IPS-18a (cell line): Measurements from ENCODE around the gene MYH16.
"Not testable (repeated sequence)": the region's sequence is repeated elsewhere in the genome, so short reads cannot be mapped to it uniquely, and the experiment has no call there.

Source experiments
- H3K27ac ChIP-seq: one replicate; pipeline ENCODE4 v1.5.1; 2013; ENCODE audit warnings: low read length
- H3K27me3 ChIP-seq: one replicate; pipeline ENCODE4 v1.6.1; 2013; ENCODE audit warnings: mild to moderate bottlenecking, low read length; ENCODE audit not compliant: control insufficient read depth, insufficient read depth
- H3K36me3 ChIP-seq: one replicate; pipeline ENCODE4 v1.6.1; 2013; ENCODE audit warnings: low read depth, low read length; ENCODE audit not compliant: control insufficient read depth
- H3K4me1 ChIP-seq: one replicate; pipeline ENCODE4 v1.6.1; 2013; ENCODE audit warnings: low read depth, low read length; ENCODE audit not compliant: control insufficient read depth
- H3K4me3 ChIP-seq: one replicate; pipeline ENCODE4 v1.5.1; 2013; ENCODE audit warnings: low read length
- H3K9ac ChIP-seq: one replicate; pipeline ENCODE4 v1.6.1; 2013; ENCODE audit warnings: mild to moderate bottlenecking, low read length, moderate library complexity
- H3K9me3 ChIP-seq: one replicate; pipeline ENCODE4 v1.6.1; 2013; ENCODE audit warnings: low read depth, low read length; ENCODE audit not compliant: control insufficient read depth

The MYH16 gene

GRCh38 chr7:99326408-99326782 lies 53.8 kb downstream of the MYH16 start:
- H3K27ac ChIP-seq, result no peak overlapping the region
- H3K27me3 ChIP-seq, result no peaks in the 10 kb centered on the region
- no peaks in the 10 kb centered on the region for H3K36me3 ChIP-seq
- H3K9ac ChIP-seq, result peak overlapping the region; percentile 96
- no peaks in the 10 kb centered on the region for H3K9me3 ChIP-seq
- peaks cover 4% of the 10 kb centered on the region for H3K4me1 ChIP-seq
- H3K4me3 ChIP-seq, result peak overlapping the region; percentile 97

- not testable (repeated sequence) for H3K4me3 ChIP-seq, H3K27ac ChIP-seq
Observed at GRCh38 chr7:99330314-99330961, 57.8 kb downstream of the MYH16 start.

GRCh38 chr7:99331002-99331401 lies 58.4 kb downstream of the MYH16 start:
- H3K27ac ChIP-seq, result no peak overlapping the region
- H3K36me3 ChIP-seq, result peaks cover 13% of the 10 kb centered on the region

More at GRCh38 chr7:99330314-99330961, 57.8 kb downstream of the MYH16 start:
- peaks cover 12% of the 10 kb centered on the region for H3K36me3 ChIP-seq
- H3K9ac ChIP-seq, H3K9me3 ChIP-seq, H3K27me3 ChIP-seq, H3K4me1 ChIP-seq: not testable (repeated sequence)

GRCh38 chr7:99339595-99339994 lies 67.0 kb downstream of the MYH16 start:
- H3K9me3 ChIP-seq, result no peaks in the 10 kb centered on the region
- H3K27ac ChIP-seq, result no peak overlapping the region
- H3K36me3 ChIP-seq, result peaks cover 43% of the 10 kb centered on the region
- no peaks in the 10 kb centered on the region for H3K4me1 ChIP-seq
- no peak overlapping the region for H3K9ac ChIP-seq
- H3K4me3 ChIP-seq, result no peak overlapping the region
- no peaks in the 10 kb centered on the region for H3K27me3 ChIP-seq

More at GRCh38 chr7:99331002-99331401, 58.4 kb downstream of the MYH16 start:
- Histone ChIP-seq H3K27me3 (no peaks in the 10 kb centered on the region), H3K4me3 (no peak overlapping the region), H3K4me1 (peaks cover 4% of the 10 kb centered on the region), H3K9ac (no peak overlapping the region), H3K9me3 (no peaks in the 10 kb centered on the region)

DNA sequence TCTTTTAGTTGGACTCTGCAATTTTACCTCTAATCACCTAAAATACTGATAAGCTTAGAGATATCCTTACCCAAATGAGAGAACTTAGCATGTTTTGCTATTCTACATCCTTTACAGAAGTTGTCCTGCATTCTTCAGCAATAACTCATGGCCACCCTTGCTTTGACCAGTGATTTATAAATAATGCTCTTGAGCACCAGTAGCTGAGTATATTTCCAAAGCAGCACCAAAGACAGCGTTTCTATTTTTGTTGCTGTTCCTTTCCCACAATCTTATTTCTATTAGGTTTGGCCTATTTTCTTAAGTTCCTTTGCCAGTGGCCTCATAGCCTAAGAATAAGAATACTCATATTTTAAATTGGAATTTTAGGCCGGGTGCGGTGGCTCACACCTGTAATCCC lies 68.0 kb downstream of the MYH16 start:
- Histone ChIP-seq H3K4me3 (no peak overlapping the region), H3K9ac (no peak overlapping the region), H3K27me3 (no peaks in the 10 kb centered on the region), H3K27ac (no peak overlapping the region), H3K4me1 (no peaks in the 10 kb centered on the region), H3K9me3 (no peaks in the 10 kb centered on the region), H3K36me3 (peaks cover 38% of the 10 kb centered on the region)

GRCh38 chr7:99344061-99344647 lies 71.5 kb downstream of the MYH16 start:
- H3K27ac ChIP-seq, result no peak overlapping the region
- H3K27me3 ChIP-seq, result no peaks in the 10 kb centered on the region
- peaks cover 32% of the 10 kb centered on the region for H3K36me3 ChIP-seq
- H3K4me3 ChIP-seq, result no peak overlapping the region
- H3K9me3 ChIP-seq, result no peaks in the 10 kb centered on the region
- H3K9ac ChIP-seq, result no peak overlapping the region
- H3K4me1 ChIP-seq, result no peaks in the 10 kb centered on the region

GRCh38 chr7:99350641-99351040 lies 78.0 kb downstream of the MYH16 start:
- H3K27me3 ChIP-seq, H3K4me1 ChIP-seq, H3K4me3 ChIP-seq, H3K27ac ChIP-seq, H3K9me3 ChIP-seq, H3K9ac ChIP-seq: not testable (repeated sequence)
- H3K36me3 ChIP-seq, result peaks cover 23% of the 10 kb centered on the region

DNA sequence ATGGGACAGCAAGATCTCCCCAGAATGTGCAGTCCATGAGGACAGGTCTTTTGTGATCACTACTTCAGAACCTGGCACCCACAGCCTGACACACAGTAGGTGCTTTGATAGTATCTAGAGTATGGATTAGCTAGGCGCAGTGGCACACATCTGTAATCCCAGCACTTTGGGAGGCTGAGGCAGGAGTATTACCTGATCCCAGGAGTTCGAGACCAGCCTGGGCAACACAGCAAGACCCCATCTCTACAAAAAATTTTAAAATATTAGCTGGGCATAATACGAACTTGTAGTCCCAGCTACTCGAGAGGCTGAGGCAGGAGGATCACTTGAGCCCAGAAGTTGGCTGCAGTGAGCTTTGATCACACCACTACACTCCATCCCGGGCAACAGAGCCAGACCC lies 79.6 kb downstream of the MYH16 start:
- Histone ChIP-seq H3K27me3 (no peaks in the 10 kb centered on the region), H3K36me3 (peaks cover 30% of the 10 kb centered on the region), H3K4me1 (no peaks in the 10 kb centered on the region), H3K9me3 (no peaks in the 10 kb centered on the region), H3K4me3 (no peak overlapping the region), H3K27ac (no peak overlapping the region), H3K9ac (no peak overlapping the region)

DNA sequence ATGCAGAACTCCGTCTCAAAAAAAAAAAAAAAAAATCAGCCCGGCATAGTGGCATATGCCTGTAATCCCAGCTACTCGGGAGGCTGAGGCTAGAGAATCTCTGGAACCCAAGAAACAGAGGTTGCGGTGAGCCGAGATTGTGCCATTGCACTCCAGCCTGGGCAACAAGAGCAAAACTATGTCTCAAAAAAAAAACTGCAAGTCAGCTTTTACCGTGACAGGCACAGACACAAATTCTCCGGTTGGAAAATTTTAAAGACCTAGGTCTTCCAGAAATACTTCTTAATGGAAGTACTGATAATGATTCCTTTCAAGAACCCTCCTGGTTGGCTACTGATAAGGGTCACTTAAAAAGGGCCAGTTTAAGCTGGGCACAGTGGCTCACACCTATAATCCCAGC lies 82.5 kb downstream of the MYH16 start:
- Histone ChIP-seq H3K4me3 (no peak overlapping the region), H3K27ac (no peak overlapping the region), H3K27me3 (no peaks in the 10 kb centered on the region), H3K4me1 (no peaks in the 10 kb centered on the region), H3K36me3 (peaks cover 36% of the 10 kb centered on the region), H3K9ac (no peak overlapping the region), H3K9me3 (no peaks in the 10 kb centered on the region)

DNA sequence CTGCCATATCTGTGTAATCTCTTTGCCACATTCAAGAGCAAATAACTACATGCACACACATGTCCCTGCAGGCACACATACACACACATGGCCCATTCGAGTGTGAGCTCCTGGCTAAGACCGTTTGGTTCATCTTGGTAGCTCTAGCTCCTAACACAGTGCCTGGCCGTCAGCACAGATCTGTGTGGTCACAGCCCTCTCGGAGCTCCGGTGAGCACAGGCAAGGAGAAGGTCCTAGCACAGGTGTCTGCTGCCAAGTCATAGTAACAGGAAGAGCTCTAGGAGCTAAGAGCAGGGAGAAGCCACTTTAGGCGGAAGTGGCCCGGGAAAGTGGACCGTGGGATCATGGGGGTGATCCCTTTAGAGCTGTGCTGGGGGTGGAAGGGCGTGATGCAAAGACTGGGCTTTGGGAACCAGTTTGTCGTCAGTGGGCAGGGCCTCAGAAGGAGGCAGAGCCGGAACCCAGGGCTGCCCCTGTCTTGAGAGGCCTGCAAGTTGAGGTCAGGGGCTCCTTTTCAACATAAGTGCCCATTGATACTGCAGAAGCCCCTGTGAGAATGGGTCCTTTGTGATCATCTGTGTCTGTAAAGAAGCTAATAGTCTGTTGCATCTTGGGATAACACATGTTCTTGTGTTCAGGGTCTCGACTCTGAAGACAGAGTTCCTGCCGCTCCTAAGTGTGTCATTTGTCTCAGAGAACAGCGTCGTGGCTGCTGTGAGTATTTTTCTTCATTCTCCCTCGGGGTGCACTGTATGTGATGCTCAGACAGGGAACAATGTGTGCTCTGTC lies 85.3 kb downstream of the MYH16 start:
- Histone ChIP-seq H3K27me3 (no peaks in the 10 kb centered on the region), H3K9me3 (no peaks in the 10 kb centered on the region), H3K27ac (no peak overlapping the region), H3K4me1 (no peaks in the 10 kb centered on the region), H3K36me3 (peaks cover 38% of the 10 kb centered on the region), H3K9ac (no peak overlapping the region), H3K4me3 (no peak overlapping the region)

DNA sequence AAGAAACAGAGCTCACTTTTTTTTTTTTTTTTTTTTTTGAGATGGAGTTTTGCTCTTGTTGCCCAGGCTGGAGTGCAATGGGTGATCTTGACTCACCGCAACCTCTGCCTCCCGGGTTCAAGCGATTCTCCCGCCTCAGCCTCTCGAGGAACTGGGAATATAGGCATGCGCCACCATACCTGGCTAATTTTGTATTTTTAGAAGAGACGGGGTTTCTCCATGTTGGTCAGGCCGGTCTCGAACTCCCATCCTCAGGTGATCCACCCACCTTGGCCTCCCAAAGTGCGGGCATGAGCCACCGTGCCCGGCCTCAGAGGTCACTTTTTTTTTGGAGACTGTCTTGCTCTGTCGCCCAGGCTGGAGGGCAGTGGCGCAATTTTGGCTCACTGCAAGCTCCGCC lies 85.9 kb downstream of the MYH16 start:
- not testable (repeated sequence) for H3K4me3 ChIP-seq
- H3K36me3 ChIP-seq, result peaks cover 42% of the 10 kb centered on the region

More for the DNA sequence above, 85.9 kb downstream of the MYH16 start:
- not testable (repeated sequence) for H3K9ac ChIP-seq, H3K27me3 ChIP-seq, H3K4me1 ChIP-seq, H3K27ac ChIP-seq, H3K9me3 ChIP-seq
